GM12875 (cell line): ENCODE data around the gene ATP8A2.

Experiments
- H3K4me3 ChIP-seq: one replicate; pipeline ENCODE4 v1.5.1; 2011; ENCODE audit warnings: low read depth, low read length, control low read depth
- CTCF ChIP-seq: IDR thresholded peaks from 2 replicates; pipeline ENCODE4 v1.5.1; 2011; ENCODE audit warnings: low read depth, mild to moderate bottlenecking, control low read depth, inconsistent platforms, low read length, moderate library complexity, borderline replicate concordance; ENCODE audit not compliant: insufficient read depth

Gene ATP8A2

GRCh38 chr13:25421612-25422011 is 49.8 kb downstream of the ATP8A2 start:
- TF ChIP-seq CTCF, result no peak

GRCh38 chr13:25422153-25422552 is 50.4 kb downstream of the ATP8A2 start:
- TF ChIP-seq CTCF, result no peak
- no peak overlapping the region for H3K4me3 ChIP-seq

More at GRCh38 chr13:25421612-25422011, 49.8 kb downstream of the ATP8A2 start:
- no peak overlapping the region for H3K4me3 ChIP-seq

GRCh38 chr13:25423831-25424230 is 52.1 kb downstream of the ATP8A2 start:
- TF ChIP-seq CTCF, result no peak
- H3K4me3 ChIP-seq, result no peak overlapping the region

- TF ChIP-seq CTCF, result no peak
- H3K4me3 ChIP-seq, result no peak overlapping the region
Observed at GRCh38 chr13:25429466-25429865, 57.7 kb downstream of the ATP8A2 start.

- no peak for TF ChIP-seq CTCF
Observed at GRCh38 chr13:25432691-25433090, 60.9 kb downstream of the ATP8A2 start.

GRCh38 chr13:25440061-25440460 is 68.3 kb downstream of the ATP8A2 start:
- H3K4me3 ChIP-seq, result no peak overlapping the region
- no peak for TF ChIP-seq CTCF

More at GRCh38 chr13:25432691-25433090, 60.9 kb downstream of the ATP8A2 start:
- H3K4me3 ChIP-seq, result no peak overlapping the region

- no peak overlapping the region for H3K4me3 ChIP-seq
- TF ChIP-seq CTCF, result no peak
Observed at GRCh38 chr13:25446261-25446660, 74.5 kb downstream of the ATP8A2 start.
